GM11168 (cell line): Measurements from ENCODE around the gene MYO1B.

Source experiments
- in situ Hi-C: fragments of 300-500 bp; cut with MboI; formaldehyde crosslinking; loops from one replicate; pipeline ENCODE4 v1.12.0; 2022; ENCODE audit warnings: low sequenced_read_pairs; ENCODE audit not compliant: unreplicated experiment

The MYO1B gene

DNA sequence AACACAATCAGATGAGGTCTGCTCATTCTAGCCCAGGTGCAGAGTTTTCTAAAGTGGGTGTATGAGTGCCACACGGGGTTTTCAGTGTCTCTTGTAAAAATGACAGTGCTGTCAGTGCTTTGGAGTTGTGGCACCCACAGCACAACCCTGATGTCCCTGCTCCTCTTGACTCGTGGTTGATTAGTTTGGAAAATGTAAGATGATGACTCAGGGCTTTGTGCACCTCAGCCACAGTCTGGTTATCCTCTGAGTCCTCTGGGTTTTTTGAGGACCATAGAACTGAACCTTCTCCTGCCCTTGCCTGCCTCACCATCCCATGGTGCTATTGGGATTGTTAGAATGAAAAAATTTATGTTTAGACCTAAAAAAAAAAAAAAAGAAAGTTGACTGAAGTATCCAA is 105.6 kb downstream of the MYO1B start:
- in situ Hi-C loops, result no loop called here

DNA sequence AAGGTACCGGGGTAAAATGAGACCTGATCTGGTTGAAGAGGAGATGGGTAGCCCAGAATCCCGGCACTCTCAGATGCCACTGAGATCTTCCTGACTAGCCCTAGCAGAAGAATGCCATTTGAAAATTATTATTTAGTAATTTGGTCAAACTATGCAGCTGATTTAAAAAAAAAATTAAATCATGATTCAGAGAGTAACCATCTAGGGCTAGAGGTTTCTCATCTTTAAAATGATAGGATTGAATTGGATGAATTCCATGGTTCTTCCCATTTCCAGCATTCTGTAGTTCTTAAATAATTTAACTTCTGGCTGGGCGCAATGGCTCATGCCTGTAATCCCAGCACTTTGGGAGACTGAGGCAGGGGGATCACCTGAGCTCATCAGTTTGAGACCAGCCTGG is 106.1 kb downstream of the MYO1B start:
- in situ Hi-C loops, result no loop called here

DNA sequence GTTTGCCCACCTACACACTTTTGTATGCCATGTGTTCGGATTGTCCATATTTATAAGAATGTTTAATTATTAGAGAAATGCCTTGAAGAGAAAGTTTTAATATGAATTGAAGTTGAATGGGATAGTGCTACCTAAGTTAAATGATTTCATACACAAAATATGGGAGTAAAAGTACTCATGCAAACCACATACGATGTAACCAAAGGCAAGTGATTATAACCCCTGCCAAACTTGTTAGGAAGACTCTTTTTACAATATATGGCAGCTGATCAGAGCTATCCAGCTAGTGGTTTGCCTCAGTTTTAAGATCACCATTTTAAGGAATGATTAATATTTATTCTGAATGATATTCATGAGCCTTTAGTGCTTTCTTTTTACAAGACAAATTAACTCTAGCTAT is 106.7 kb downstream of the MYO1B start:
- in situ Hi-C loops, result no loop called here

DNA sequence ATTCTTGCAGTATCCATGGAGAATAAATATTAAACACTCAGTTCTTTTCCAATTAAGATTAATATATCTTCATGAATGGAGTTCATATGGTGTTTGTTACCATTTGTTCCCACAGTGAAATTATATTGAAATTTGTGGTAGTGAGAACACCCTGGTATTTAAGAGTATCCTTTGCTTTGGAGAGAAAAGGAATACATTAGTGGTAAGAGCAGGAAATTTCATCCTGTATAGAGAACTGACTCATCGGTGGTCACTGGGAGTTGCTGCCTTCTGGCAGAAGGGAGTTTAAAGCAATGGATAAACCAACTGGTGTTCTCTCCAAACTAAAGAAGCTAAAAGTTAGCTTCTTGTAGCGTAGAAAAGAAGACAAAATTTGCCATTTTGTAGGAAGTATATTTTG is 107.3 kb downstream of the MYO1B start:
- in situ Hi-C loops, result no loop called here

DNA sequence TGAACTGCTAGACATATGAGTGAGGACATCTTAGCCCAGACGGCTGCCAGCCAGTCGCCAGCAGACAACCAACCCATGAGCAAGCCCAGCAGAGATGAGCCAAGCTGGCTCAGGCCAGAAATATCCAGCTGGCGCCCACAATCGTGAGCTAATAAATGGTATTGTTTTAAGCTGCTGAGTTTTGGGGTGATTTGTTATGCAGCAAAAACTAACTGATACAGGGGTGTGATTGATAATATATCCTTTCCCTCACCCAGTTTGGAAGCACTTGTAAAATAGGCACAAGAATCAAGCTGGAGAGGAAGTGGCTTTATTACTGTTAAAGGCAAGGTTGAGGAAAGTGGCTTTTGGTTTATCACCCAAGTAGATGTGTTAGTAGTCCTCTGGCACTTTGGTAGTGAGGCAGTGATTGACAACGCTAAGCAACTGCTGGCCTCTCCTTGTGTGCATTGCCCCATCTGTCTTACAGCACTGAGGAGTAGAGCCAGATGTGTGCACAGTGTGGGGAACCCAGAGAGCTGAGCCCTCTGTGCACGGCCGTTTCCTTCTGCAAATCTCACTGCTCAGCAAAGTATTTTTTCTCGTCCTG is 110.1 kb downstream of the MYO1B start:
- in situ Hi-C loops, result no loop called here

DNA sequence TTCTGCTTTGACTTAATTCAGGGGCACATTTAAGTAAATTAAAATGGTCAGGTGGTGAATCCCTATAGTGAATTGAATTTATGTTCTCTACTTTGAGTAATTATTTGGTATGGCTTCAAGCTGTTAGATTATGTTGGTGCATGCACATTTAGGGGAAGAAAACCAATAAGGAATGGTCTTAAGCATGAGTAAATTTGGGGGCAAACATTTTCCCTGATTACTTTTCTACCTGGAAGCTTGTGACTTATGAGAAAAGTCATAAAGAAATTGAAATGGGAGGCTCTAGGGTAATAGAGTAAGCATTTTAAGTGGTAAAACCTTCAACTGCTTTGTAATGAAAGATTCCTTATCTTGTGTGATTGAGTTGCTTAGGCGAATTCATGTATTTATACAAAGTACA is 112.5 kb downstream of the MYO1B start:
- in situ Hi-C loops, result no loop called here

DNA sequence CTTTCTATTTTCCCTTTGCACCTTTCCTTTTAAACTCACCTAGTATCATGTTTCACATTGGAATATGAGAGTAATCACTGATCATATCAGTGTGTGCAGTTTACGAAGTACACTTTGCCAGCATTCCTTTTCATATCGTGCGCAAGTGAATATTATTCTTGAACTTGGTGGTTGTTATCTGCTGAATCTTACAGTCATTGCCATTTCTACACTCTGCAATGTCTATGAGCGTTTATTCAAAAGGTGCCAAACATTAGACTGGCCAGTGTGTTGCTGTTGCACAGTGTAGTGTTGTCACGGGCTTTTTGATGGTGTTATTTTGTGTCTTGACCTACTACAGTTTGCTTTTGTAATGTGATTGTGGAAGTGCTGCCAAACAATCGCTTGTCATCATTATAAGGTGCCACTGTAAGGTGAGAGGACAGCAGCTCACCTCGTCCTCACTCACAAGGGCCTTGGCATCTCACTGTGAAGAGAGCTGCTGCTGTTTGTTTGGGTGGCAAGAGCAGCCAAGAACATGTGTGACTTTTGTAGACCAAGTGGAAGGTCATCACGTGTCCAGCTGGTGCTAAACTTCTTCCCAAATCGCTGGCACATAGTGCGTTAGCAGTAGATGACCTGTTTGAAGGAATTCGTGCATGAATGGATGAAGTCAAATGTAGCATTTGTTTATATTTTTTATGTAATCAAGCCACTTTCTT is 113.3 kb downstream of the MYO1B start:
- in situ Hi-C loops, result no loop called here

DNA sequence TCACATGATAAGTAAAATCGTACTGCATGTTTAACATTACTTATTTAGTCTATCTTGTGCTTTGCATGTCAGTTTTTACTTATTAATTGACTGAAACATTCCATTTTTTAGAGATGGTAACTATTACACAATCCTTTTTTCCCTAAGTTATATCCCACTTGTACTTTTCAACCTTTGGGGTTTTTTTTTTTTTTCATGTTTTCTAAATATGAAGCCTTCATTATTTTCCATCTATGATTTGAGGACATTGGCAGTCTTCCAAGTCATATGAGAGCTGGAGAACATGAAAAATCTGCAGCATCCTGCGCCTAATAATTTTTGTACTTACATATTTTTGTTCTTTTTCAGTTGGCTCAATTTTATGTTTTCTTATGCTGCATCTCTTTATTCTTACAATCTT is 113.9 kb downstream of the MYO1B start:
- in situ Hi-C loops, result no loop called here

DNA sequence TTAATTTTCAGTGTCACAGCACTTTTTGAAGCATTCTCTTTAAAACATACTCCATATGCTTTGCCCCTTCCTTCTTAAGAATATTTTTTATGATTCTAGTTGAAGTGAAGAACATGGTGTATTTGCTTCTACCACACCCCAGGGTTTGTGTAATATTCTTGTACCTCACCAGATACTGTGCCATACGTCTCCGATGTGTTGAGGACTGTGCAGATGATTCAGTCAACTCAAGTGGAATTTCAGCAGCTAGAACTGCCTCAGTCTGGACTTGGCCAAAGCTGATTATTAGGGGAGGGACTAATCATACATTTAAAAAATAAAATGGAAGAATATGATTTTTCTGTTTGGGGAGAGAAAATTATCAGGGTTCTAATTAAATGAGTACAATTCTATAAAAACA is 115.7 kb downstream of the MYO1B start:
- in situ Hi-C loops, result no loop called here

DNA sequence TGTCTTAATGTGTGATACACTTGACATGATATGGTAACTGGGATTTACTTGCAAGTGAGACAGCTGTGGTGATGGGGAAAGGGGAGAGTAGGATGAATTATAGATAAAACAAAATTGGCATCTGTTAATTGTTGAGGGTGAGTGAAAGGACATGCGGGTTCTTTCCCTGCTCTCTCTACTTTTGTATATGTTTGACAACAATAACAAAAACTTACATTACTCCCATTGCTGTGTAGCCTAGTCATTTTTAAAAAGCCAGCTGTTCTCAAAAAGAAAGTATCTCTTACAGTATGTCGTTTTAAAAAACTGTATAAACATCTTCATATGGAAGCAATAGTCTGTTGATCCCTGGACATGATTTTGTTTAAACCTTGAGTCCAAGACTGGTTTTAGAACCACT is 117.6 kb downstream of the MYO1B start:
- in situ Hi-C loops, result no loop called here

DNA sequence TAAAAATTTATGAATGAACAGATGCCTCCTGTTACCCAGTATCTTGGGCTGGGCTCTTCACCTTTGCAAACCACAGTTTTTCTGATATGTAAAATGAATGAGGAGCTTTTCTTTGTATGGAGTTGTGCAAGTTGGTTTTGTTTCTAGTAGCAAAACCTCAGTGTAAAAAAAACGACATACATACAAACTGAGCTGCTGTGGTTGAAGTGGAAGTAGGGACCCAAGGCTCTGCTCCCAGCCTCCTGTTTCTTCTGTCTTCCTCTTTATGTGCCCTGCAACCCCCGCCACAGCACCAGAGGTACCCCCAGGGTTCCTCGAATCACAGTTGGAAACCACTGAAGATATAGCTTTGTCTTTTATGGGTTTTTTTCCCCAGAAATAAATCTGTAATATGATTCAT is 118.1 kb downstream of the MYO1B start:
- in situ Hi-C loops, result no loop called here

DNA sequence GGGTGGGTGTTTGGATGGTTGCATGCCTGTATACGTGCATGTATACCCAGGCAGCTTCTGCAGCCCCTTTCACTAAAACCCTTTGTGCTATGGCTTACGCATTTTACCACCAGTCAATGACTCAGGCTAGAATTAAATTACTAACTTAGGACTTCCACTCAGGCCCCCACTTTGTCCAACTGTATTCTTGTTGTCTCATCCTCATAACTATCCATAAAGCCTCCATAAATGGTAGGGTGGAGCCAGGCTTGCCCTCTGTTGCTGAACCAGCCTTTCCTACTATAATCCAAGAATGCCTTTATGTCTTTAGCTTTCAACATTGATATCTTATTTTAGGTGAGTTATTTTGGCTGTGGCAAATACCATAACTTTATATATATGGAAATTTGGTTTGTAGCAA is 119.9 kb downstream of the MYO1B start:
- in situ Hi-C loops, result no loop called here

DNA sequence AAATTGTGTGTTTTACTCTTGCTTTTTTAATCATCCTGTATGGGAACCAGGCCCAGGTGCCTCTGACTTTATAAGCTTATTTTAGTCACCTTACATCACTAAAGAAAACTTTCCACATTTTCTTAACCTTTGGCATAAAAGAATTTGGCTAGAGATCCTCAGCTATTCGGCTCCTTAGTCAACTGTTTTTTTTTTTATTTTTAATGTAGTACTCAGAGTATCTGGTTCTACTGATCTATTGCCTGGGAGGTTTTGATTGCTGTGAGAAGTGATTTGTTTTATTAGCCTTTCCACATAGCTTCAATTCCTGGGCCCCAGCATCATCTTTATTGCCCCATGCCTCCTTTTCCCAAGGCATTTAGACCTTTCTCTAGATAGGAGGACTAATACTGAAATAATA is 121.0 kb downstream of the MYO1B start:
- in situ Hi-C loops, result no loop called here

DNA sequence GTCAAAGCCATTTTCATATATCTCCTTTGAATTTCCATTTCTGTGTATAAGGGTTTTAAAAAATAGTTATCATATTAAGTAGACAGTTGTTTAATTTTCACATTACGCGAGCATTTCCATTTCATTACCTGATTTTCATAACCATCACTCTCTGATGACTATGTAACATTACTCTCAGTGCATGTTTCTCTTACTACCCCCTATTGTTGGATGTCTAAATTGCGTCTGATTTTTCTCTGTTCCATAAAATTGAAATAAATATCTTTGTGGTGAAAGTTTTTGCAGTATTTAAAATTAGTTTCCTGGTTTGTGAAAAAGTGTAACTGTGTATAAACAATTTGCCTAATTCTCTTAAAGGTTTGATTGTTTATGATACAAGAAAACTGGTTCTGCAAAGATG is 123.8 kb downstream of the MYO1B start:
- in situ Hi-C loops, result no loop called here

DNA sequence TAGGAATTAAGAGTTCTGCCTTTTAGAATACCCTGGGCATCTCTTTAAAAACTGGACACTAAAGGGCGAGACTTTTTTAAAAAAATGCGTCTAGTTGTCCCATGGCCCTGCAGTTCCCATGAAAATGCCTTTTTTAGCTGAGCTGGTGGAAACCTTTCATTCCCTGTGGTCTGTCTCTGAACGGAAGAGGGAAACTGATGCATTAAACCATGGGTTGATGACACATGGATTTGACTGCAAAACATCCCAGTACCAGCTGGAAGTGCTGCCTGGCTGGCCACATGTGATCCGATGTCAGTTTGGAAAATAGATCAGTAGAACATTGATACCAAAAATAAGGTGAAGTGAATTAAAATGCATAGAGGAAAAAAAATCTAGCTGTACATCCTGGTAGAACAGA is 129.2 kb downstream of the MYO1B start:
- in situ Hi-C loops, result no loop called here

DNA sequence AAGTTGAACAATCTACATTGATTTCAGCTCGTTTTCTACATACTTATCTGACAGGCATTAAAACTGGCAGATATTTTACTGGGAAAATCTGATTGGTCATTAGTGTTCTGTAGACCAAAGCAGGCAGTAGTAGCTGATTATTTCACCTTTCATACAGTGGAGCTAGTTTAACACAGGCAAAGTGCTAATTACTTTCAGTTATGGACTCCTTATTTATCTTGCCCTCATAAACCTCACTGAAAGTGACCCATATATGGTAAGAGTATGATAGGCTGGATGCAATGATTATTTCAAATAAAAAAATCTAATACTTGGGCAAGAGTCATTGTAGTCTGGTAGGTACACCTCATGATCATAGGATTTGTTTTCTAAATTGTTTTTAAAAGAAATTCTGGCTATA is 129.7 kb downstream of the MYO1B start:
- in situ Hi-C loops, result no loop called here

DNA sequence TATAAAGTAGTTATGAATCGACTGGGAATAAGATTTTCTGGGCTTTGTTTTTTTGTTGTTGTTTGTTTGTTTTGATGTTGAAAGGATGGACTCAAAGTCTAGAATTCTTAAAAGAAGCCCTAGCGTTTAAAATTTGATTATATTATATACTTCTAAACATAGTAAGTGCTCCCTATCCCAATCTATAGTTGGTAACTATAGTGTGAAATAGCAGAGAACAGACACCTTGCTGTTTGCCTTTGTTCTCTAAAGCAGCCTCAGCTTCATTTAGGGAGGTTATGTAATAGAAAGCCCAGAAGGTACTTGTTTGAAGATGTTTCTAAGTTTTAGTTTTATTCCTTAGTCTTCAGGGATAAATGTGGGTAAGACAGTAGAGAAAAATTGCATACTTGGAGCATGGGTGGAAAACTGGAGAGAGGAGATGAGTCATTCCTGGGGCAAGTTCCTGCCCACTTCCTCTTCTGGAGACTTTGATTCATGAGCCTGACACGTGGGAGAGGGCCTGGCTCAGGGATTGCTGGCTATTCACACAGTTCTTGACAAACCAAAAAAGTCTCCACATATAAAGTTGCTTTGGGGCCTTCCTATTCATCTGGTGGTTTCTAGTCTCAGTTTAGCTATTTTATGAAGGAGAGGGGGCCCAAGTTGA is 131.9 kb downstream of the MYO1B start:
- in situ Hi-C loops, result no loop called here

DNA sequence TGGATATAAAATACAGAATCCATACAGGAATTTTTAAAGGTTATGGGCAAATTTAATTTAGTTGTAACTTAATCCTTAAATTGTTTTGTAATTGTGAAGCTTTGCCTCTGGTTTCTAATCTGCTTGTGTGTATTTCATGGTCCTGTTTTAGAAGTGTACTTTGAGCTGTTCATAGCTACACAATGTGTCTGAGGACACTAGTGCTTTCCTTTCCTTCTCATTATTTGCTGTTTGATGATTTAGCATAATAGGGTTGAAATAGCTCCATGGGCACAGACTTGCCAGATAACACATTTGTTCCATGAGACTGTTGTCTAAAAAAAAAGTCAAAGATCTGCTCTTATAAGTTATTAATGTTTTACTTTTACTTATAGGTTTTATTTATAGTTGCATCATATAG is 134.2 kb downstream of the MYO1B start:
- in situ Hi-C loops, result no loop called here

DNA sequence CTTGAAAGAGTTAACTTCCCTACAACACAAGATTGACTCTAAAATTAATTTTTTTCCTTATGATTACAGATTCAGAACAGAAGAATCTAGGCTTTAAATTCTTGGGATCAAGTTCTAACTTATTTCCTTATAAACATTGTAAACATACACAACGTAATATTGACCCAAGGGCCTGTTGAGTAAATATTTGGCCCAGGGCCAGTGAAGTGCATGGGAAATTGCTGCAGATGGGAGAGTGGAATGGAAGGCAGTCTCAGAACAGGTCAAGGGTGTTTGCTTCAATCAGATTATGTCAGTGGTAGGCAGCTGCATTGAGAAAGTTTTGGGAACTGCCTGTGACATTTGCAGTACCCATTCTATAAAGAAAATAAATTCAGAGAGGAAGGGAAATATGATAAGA is 137.6 kb downstream of the MYO1B start:
- in situ Hi-C loops, result no loop called here

DNA sequence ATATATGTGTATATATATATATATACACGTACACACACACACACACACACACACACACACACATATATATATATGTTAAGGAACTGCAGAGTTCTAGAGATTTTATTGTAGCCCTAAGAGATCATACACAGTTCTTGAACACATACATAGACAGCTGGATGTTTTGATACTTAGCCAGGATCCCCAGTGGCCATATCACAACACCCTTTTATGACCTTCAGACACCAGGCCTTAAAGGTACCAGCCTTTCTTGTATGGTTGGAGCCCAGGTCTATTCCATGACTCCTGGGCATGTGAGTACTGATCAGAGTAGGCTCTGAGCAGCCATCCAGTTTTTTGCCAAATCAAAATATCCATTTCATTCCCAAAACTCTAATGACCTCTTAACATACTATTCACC is 138.3 kb downstream of the MYO1B start:
- in situ Hi-C loops, result no loop called here

DNA sequence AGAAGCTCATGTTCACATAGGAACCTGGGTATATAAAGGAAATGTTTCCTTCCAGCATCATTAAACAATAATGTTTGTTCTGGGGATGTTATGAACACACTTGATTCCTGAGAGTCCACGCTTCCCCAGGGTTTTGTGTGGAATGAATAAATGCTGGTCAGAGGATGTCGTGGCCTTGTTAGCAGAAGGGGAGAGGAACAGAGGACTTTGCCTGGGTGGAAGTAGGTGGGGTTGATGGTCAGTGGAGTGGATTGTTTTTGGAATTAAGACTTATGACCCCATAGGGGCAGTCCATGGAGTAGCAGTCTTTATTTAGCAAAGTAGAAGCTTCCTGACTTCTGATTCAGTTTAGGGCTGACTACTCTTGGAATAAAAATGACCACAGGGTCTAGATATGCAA is 139.6 kb downstream of the MYO1B start:
- in situ Hi-C loops, result no loop called here
